Right lobe of liver (tissue), 6 donors: ENCODE results near the gene CHRNG. TPM values are rescaled to one million over a fixed set of nuclear protein-coding genes. Genes with fewer than 3 reads are reported as not detected.

Source experiments
- ATAC-seq, 4 donors: fragments of 200-7000 bp; cut with Tn5 transposase; one replicate each; pipeline ENCODE4 v1.9.1; 2020; ENCODE audit warnings: mild to moderate bottlenecking in 4 of 4, moderate library complexity in 4 of 4
- DNase-seq, 3 donors: peaks; one replicate each; pipeline ENCODE4 v3.0.0-alpha.2; 2020
- H3K27ac ChIP-seq, 3 donors: fragments of 200-600 bp; one replicate each; pipeline ENCODE4 v1.8.0; 2022
- H3K27me3 ChIP-seq, 2 donors: fragments of 200-600 bp; one replicate each; pipeline ENCODE4 v1.8.0; 2022
- H3K36me3 ChIP-seq, 4 donors: fragments of 200-600 bp; sonication (generic) in 1 of 4; one replicate each; pipeline versions ENCODE4 v1.5.1 to v1.8.0; 2017 to 2022; ENCODE audit warnings: control low read depth in 1 of 4
- H3K4me1 ChIP-seq, 4 donors: fragments of 200-600 bp; sonication (generic) in 1 of 4; one replicate each; pipeline versions ENCODE4 v1.5.1 to v1.8.0; 2017 to 2022; ENCODE audit warnings: control low read depth in 1 of 4
- H3K4me3 ChIP-seq, 3 donors: fragments of 200-600 bp; one replicate each; pipeline ENCODE4 v1.8.0; 2022
- H3K9me3 ChIP-seq, 4 donors: fragments of 200-600 bp; sonication (generic) in 1 of 4; one replicate each; pipeline versions ENCODE4 v1.5.1 to v1.8.0; 2017 to 2022; ENCODE audit warnings: control low read depth in 1 of 4
- POLR2A ChIP-seq: fragments of 450-650 bp; IDR thresholded peaks from one replicate; pipeline ENCODE4 v1.6.1; 2017; ENCODE audit warnings: antibody characterized with exemption, mild to moderate bottlenecking
- WGBS: methylation state at CpG from one replicate; pipeline ENCODE4 v1.1.6; 2018; ENCODE audit warnings: low coverage, low lambda C conversion rate; ENCODE audit not compliant: insufficient coverage; ENCODE audit errors: missing lambda C conversion rate; 5-methylcytosine and 5-hydroxymethylcytosine counted together
- intact Hi-C, 2 donors: fragments of 100-400 bp; cut with DNase I; formaldehyde crosslinking; loops; one replicate each; pipeline versions ENCODE4 v1.11.2 to v1.14.1; 2022
- total RNA-seq, 6 experiments: library from RNA; depleted of rRNA in 2 of 6; stranded (reverse); fragments of >200 nt in 2 of 6; fragmentation: NEBNext Ultra II Directional in 3 of 6; extraction: Animal tissue kit (Norgen Biotek cat#: 25700) in 3 of 6; gene quantifications; one replicate each; pipeline versions ENCODE4 v1.1.0 to v1.2.4, GENCODE V29; 2016 to 2023
- TF ChIP-seq, protein P1 (sequence below), 4 donors: fragments of 200-600 bp in 3 of 4; fragments of 450-650 bp in 1 of 4; IDR thresholded peaks; one replicate each; pipeline versions ENCODE4 v1.5.1 to v1.8.0; 2016 to 2022; ENCODE audit warnings: antibody characterized with exemption in 4 of 4, mild to moderate bottlenecking in 2 of 4
- donor health status: DM: no; HTN: yes; CAD: no.
- donor health status: DM: no; HTN: no; CAD: no.
- donor health status: DM: no; HTN: no; CAD: no.
- donor health status: DM: no; HTN: yes; CAD: no.
- donor health status: DM: no; HTN: yes; CAD: no.

The CHRNG gene
- total RNA-seq, 6 experiments from 2014 or later = not detected

DNA sequence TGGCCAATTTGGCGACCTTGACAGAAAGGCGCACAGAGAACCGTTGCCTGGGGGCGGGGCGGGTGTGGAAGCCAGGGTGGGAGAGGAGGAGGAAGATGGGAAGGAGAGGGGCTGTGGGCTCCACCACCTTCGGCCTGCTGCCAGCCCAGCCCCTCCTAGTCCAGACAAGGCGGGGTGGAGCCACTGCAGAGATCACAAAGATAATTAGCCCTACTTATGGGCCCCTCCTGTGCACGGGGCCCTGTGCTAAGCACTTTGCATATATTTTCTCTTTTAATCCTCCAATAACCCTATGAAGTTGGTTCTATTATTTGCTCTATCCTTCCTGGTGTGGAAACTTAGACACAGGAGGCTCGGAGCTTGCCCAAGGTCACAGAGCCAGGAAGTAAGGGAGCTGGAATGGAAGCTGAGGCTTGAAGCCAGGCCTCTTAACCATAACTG is 38.1 kb upstream of the CHRNG start:
- H3K27ac ChIP-seq = no peak overlapping the region
- no peak for TF ChIP-seq POLR2A
- TF ChIP-seq, protein P1, sequence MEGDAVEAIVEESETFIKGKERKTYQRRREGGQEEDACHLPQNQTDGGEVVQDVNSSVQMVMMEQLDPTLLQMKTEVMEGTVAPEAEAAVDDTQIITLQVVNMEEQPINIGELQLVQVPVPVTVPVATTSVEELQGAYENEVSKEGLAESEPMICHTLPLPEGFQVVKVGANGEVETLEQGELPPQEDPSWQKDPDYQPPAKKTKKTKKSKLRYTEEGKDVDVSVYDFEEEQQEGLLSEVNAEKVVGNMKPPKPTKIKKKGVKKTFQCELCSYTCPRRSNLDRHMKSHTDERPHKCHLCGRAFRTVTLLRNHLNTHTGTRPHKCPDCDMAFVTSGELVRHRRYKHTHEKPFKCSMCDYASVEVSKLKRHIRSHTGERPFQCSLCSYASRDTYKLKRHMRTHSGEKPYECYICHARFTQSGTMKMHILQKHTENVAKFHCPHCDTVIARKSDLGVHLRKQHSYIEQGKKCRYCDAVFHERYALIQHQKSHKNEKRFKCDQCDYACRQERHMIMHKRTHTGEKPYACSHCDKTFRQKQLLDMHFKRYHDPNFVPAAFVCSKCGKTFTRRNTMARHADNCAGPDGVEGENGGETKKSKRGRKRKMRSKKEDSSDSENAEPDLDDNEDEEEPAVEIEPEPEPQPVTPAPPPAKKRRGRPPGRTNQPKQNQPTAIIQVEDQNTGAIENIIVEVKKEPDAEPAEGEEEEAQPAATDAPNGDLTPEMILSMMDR (IDR thresholded peaks at IDR 0.05) = no peak
- H3K4me3 ChIP-seq = no peak overlapping the region
- intact Hi-C loops = no loop called here
- WGBS = no CpG with 5 or more reads among the region's 9 CpGs
- H3K4me1 ChIP-seq = peaks cover 0 to 8% (median 0%) of the 10 kb centered on the region in 4 donors
- H3K36me3 ChIP-seq = no peaks in the 10 kb centered on the region
- ATAC-seq (peak in 1 of 4 donors; percentile 41), DNase-seq (no peak)
- H3K9me3 ChIP-seq = no peaks in the 10 kb centered on the region
- H3K27me3 ChIP-seq = no peaks in the 10 kb centered on the region

DNA sequence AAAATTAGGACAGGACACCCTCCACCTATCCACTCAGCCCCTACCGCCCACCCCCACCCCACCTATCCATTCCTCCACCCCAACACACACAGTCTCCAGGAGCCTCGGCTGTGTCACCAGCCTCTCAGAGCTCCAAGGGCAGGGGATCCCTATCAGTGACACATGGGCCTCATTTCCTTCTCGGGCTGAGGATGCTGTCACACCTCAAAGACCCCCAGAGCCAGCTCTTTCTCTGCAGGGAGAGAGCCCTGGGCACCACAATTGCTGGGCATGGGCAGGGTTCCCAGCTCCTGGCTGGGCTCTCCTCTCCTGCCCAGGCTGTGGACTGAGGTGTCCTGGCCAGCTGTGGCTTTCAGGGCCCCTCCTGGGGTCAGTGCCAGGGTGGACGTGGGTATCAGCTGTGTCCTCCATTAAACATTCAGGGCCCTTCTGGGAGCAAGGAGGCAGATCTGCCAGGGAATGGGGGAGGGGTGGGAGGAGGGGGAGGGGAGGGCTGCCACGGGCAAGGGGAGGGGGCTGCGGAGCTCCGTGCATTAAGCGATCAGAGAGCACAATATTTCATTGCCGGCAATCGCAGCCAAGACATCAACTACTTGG is 37.6 kb upstream of the CHRNG start:
- DNase-seq = no peak
- no peak for ATAC-seq
- Histone ChIP-seq H3K36me3 (no peaks in the 10 kb centered on the region), H3K27ac (no peak overlapping the region), H3K4me3 (no peak overlapping the region), H3K9me3 (no peaks in the 10 kb centered on the region), H3K4me1 (peaks cover 0 to 8% (median 0%) of the 10 kb centered on the region in 4 donors), H3K27me3 (no peaks in the 10 kb centered on the region)
- 57% methylated on average over 7 of the region's 10 CpGs for WGBS
- no peak for TF ChIP-seq POLR2A
- TF ChIP-seq, protein P1 (IDR thresholded peaks at IDR 0.05) = no peak
- intact Hi-C loops = no loop called here

DNA sequence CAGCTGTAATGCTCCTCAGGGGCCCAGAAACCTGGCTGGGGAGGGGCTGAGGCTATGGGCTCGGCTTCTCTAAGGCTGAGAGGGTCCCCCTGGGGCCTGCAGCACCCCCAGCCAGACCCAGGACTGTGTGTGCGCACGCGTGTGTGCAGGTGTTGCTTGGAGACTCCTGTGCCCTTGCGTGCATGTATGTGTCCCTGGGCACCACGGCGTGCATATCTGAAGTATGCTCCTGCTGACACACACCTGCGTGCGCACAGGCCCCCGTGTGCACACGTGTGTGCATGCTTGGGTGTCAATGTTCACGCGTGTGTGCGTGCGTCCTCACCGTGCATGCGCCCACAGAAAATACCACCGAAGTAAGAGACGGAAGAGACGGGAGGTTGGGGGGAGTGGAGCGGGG is 37.0 kb upstream of the CHRNG start:
- TF ChIP-seq, protein P1 (IDR thresholded peaks at IDR 0.05) = no peak
- no peak for TF ChIP-seq POLR2A
- H3K27ac ChIP-seq = no peak overlapping the region
- H3K9me3 ChIP-seq = no peaks in the 10 kb centered on the region
- H3K27me3 ChIP-seq = no peaks in the 10 kb centered on the region
- H3K4me1 ChIP-seq = peaks cover 0 to 8% (median 0%) of the 10 kb centered on the region in 4 donors
- DNase-seq (no peak), ATAC-seq (no peak)
- H3K36me3 ChIP-seq = no peaks in the 10 kb centered on the region
- H3K4me3 ChIP-seq = no peak overlapping the region
- intact Hi-C loops = no loop called here
- 42% methylated on average over 16 of the region's 21 CpGs for WGBS

DNA sequence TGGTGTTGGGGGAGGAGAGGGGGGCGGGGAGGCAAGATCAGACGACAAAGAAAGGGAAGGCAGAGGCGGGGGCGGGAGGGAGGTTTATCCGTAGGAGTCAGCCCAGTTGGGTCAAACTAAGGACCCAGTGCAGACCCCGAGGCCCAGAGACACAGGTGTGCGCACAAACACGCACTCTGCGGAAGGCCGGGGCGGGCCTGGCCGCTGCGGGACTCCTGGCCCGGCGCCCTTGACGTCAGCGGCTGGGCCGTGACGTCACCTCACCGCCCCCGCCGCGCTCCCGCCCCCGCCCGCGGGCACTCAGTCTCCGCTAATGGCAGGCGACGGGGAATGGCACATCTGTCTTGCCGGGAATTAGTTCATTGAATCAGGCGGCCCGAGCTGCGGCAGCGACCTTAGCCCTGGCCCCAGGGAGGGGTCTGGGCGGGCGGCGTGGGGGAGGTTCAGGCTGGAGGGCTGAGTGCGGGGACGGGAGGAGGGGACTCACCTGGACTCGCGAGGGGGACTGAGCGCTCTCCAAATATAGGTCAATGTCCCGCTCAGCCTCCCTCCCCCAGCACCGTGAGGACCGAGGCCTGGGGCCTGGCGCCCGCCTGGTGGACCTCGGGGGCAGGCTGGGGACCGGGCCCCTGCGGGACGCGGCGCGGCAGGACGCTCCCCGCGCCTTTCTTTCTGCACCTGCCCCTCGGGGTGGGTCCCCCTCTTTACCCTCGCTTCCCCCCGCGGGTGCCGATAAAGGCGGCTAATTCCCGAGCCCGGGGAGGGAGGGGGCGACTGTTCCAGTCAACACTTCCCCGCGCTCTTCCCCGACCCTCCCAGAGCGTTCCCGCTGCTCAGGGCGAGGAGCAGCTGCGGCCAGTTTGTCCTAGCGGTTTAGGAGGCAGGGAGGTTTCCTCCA is 36.3 kb upstream of the CHRNG start:
- Histone ChIP-seq H3K27me3 (no peaks in the 10 kb centered on the region), H3K4me1 (peaks cover 0 to 8% (median 0%) of the 10 kb centered on the region in 4 donors), H3K9me3 (no peaks in the 10 kb centered on the region), H3K27ac (no peak overlapping the region), H3K4me3 (peak overlapping the region; percentile 9 to 39 (median 37)), H3K36me3 (no peaks in the 10 kb centered on the region)
- peak; percentile 46 to 70 (median 61) for ATAC-seq
- DNase-seq = peak in 1 of 3 donors; percentile 55
- intact Hi-C loops = no loop called here
- TF ChIP-seq, protein P1 (IDR thresholded peaks at IDR 0.05) = no peak
- TF ChIP-seq POLR2A = no peak
- WGBS = 21% methylated on average over 9 of the region's 75 CpGs
